ENCODE data around the gene MTMR3.

The MTMR3 gene

GRCh38 chr22:30074147-30074546 lies 191.2 kb downstream of the MTMR3 start:
- DNase-seq (ENCODE audit: low read depth) = no peak
- TF ChIP-seq CTCF (conservative IDR thresholded peaks at IDR 0.05; ENCODE audit: low read length) = no peak
- H3K4me3 ChIP-seq (ENCODE audit: low read length) = no peak overlapping the region

GRCh38 chr22:30074994-30075393 lies 192.0 kb downstream of the MTMR3 start:
- no peak for DNase-seq (ENCODE audit: low read depth)
- no peak for TF ChIP-seq CTCF (conservative IDR thresholded peaks at IDR 0.05; ENCODE audit: low read length)
- H3K4me3 ChIP-seq (ENCODE audit: low read length) = no peak overlapping the region

- DNase-seq (ENCODE audit: low read depth) = no peak
- no peak for TF ChIP-seq CTCF (conservative IDR thresholded peaks at IDR 0.05; ENCODE audit: low read length)
These were observed 194.4 kb downstream of the MTMR3 start for GRCh38 chr22:30077279-30077880.

GRCh38 chr22:30078320-30079311 lies 195.6 kb downstream of the MTMR3 start:
- DNase-seq (ENCODE audit: low read depth) = no peak
- H3K4me3 ChIP-seq (ENCODE audit: low read length) = no peak overlapping the region
- no peak for TF ChIP-seq CTCF (conservative IDR thresholded peaks at IDR 0.05; ENCODE audit: low read length)

More at GRCh38 chr22:30077279-30077880, 194.4 kb downstream of the MTMR3 start:
- H3K4me3 ChIP-seq (ENCODE audit: low read length) = no peak overlapping the region

- TF ChIP-seq CTCF (conservative IDR thresholded peaks at IDR 0.05; ENCODE audit: low read length) = no peak
- DNase-seq (ENCODE audit: low read depth) = peak; percentile 1
- no peak within 1 kb of the TSS for H3K4me3 ChIP-seq (ENCODE audit: low read length)
These were observed 197.1 kb downstream of the MTMR3 start, which contains the start of gene HORMAD2 for GRCh38 chr22:30079952-30080533. TSS of gene HORMAD2 (plus strand) at chr22:30080464. CDS start at chr22:30093953, 13,489 bp downstream.

All from AG10803 (cell line).